Astrocyte (in vitro differentiated cells and primary cell): ENCODE measurements around the gene NUP37. TPM values are rescaled to one million over a fixed set of nuclear protein-coding genes. Genes with fewer than 3 reads are reported as not detected.
"Not testable (repeated sequence)": the region's sequence is repeated elsewhere in the genome, so short reads cannot be mapped to it uniquely, and the experiment has no call there.

ENCODE experiments used
- DNase-seq: peaks from one replicate; pipeline ENCODE4 v3.0.0-alpha.2; 2010; ENCODE audit warnings: low read depth
- FAIRE-seq: peaks from 2 replicates; lab custom pipeline; 2011; peaks lifted over from hg19 to GRCh38; lab: Jason Lieb, UNC
- H2AFZ ChIP-seq: 2 replicates; pipeline ENCODE4 v1.6.0; 2012; ENCODE audit warnings: low read depth, low read length, inconsistent platforms
- H3K27ac ChIP-seq: 2 replicates; pipeline ENCODE4 v1.5.1; 2011; ENCODE audit warnings: low read depth, low read length, inconsistent platforms
- H3K27me3 ChIP-seq: 2 replicates; pipeline ENCODE4 v1.6.0; 2011; ENCODE audit warnings: low read length, inconsistent platforms; ENCODE audit not compliant: insufficient read depth
- H3K36me3 ChIP-seq: 2 replicates; pipeline ENCODE4 v1.5.1; 2011; ENCODE audit warnings: low read length, inconsistent platforms; ENCODE audit not compliant: insufficient read depth
- H3K4me1 ChIP-seq: 2 replicates; pipeline ENCODE4 v1.5.1; 2011; ENCODE audit warnings: low read length, inconsistent platforms; ENCODE audit not compliant: insufficient read depth
- H3K4me2 ChIP-seq: 2 replicates; pipeline ENCODE4 v1.6.0; 2012; ENCODE audit warnings: low read length, inconsistent platforms
- H3K4me3 ChIP-seq: 2 replicates; pipeline ENCODE4 v1.5.1; 2011; ENCODE audit warnings: low read depth, mild to moderate bottlenecking, low read length, inconsistent platforms; ENCODE audit not compliant: insufficient read depth
- H3K79me2 ChIP-seq: 2 replicates; pipeline ENCODE4 v1.6.0; 2012; ENCODE audit warnings: mild to moderate bottlenecking, low read length, inconsistent platforms; ENCODE audit not compliant: insufficient read depth
- H3K9ac ChIP-seq: 2 replicates; pipeline ENCODE4 v1.6.0; 2012; ENCODE audit warnings: mild to moderate bottlenecking, low read length, inconsistent platforms
- H3K9me3 ChIP-seq: 2 replicates; pipeline ENCODE4 v1.5.1; 2012; ENCODE audit warnings: low read depth, mild to moderate bottlenecking, low read length, inconsistent platforms; ENCODE audit not compliant: insufficient read depth
- H4K20me1 ChIP-seq: 2 replicates; pipeline ENCODE4 v1.6.0; 2012; ENCODE audit warnings: low read length, inconsistent platforms; ENCODE audit not compliant: insufficient read depth
- H3K27ac Mint-ChIP-seq: one replicate; pipeline ENCODE4 v1.8.0; 2021; ENCODE audit warnings: mild to moderate bottlenecking, mixed read lengths; ENCODE audit not compliant: unreplicated experiment
- H3K27me3 Mint-ChIP-seq: one replicate; pipeline ENCODE4 v1.8.0; 2021; ENCODE audit warnings: low read depth, mixed read lengths; ENCODE audit not compliant: unreplicated experiment
- H3K36me3 Mint-ChIP-seq: one replicate; pipeline ENCODE4 v1.8.0; 2021; ENCODE audit warnings: low read depth, mixed read lengths; ENCODE audit not compliant: unreplicated experiment
- H3K4me1 Mint-ChIP-seq: one replicate; pipeline ENCODE4 v1.8.0; 2021; ENCODE audit warnings: low read depth, mixed read lengths; ENCODE audit not compliant: unreplicated experiment
- H3K4me3 Mint-ChIP-seq: one replicate; pipeline ENCODE4 v1.8.0; 2021; ENCODE audit warnings: mild to moderate bottlenecking, moderate library complexity, mixed read lengths; ENCODE audit not compliant: unreplicated experiment
- H3K9me3 Mint-ChIP-seq: one replicate; pipeline ENCODE4 v1.8.0; 2021; ENCODE audit warnings: mild to moderate bottlenecking, mixed read lengths; ENCODE audit not compliant: unreplicated experiment
- EZH2 ChIP-seq: IDR thresholded peaks from 2 replicates; pipeline ENCODE4 v1.6.1; 2012; ENCODE audit warnings: mild to moderate bottlenecking, low read length, inconsistent platforms; ENCODE audit not compliant: insufficient read depth
- total RNA-seq: library from RNA; stranded (reverse); gene quantifications from 2 replicates; pipeline ENCODE4 v1.2.1, GENCODE V29; 2021
- TF ChIP-seq, protein P1 (sequence below): IDR thresholded peaks from 2 replicates; pipeline ENCODE4 v1.5.1; 2011; ENCODE audit warnings: low read depth, mild to moderate bottlenecking, inconsistent platforms, low read length, moderate library complexity; ENCODE audit not compliant: insufficient read depth

The NUP37 gene
- total RNA-seq, 1 donor from 2014 or later: 23.1 TPM

DNA sequence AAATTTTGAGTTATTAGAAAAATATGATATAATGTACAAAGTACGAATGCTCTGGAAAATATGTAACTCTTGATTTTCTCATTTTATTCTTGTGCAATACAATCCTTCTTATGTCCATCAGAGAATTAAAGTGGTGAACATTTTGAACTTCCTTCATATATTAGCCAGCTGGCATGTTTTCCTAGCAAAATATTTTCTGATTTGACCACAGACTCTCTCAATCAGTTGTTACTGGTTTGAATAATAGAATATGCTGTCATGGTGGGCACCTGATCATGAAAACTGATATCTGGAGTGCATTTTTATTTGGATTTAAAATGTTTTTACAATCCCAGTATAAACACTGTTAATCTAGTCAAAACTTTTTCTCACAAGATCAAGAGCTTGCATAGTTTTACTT is 24.3 kb upstream of the NUP37 start:
- Mint-ChIP-seq H3K4me1 (no peaks in the 10 kb centered on the region), H3K9me3 (peaks cover 3% of the 10 kb centered on the region), H3K36me3 (peaks cover 3% of the 10 kb centered on the region), H3K27ac (no peak overlapping the region), H3K4me3 (no peak overlapping the region), H3K27me3 (no peaks in the 10 kb centered on the region)
- no peaks in the 10 kb centered on the region for H3K27me3 ChIP-seq
- H3K9ac ChIP-seq: no peak overlapping the region
- no peak overlapping the region for H3K4me2 ChIP-seq
- H3K27ac ChIP-seq: no peak overlapping the region
- H3K79me2 ChIP-seq: no peaks in the 10 kb centered on the region
- H3K4me1 ChIP-seq: no peaks in the 10 kb centered on the region
- H3K36me3 ChIP-seq: no peaks in the 10 kb centered on the region
- DNase-seq (peak; percentile 14), FAIRE-seq (no peak)
- TF ChIP-seq, protein P1, sequence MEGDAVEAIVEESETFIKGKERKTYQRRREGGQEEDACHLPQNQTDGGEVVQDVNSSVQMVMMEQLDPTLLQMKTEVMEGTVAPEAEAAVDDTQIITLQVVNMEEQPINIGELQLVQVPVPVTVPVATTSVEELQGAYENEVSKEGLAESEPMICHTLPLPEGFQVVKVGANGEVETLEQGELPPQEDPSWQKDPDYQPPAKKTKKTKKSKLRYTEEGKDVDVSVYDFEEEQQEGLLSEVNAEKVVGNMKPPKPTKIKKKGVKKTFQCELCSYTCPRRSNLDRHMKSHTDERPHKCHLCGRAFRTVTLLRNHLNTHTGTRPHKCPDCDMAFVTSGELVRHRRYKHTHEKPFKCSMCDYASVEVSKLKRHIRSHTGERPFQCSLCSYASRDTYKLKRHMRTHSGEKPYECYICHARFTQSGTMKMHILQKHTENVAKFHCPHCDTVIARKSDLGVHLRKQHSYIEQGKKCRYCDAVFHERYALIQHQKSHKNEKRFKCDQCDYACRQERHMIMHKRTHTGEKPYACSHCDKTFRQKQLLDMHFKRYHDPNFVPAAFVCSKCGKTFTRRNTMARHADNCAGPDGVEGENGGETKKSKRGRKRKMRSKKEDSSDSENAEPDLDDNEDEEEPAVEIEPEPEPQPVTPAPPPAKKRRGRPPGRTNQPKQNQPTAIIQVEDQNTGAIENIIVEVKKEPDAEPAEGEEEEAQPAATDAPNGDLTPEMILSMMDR: no peak
- TF ChIP-seq EZH2: no peak
- no peak overlapping the region for H3K4me3 ChIP-seq
- H2AFZ ChIP-seq: no peak overlapping the region
- H4K20me1 ChIP-seq: no peaks in the 10 kb centered on the region
- no peaks in the 10 kb centered on the region for H3K9me3 ChIP-seq

DNA sequence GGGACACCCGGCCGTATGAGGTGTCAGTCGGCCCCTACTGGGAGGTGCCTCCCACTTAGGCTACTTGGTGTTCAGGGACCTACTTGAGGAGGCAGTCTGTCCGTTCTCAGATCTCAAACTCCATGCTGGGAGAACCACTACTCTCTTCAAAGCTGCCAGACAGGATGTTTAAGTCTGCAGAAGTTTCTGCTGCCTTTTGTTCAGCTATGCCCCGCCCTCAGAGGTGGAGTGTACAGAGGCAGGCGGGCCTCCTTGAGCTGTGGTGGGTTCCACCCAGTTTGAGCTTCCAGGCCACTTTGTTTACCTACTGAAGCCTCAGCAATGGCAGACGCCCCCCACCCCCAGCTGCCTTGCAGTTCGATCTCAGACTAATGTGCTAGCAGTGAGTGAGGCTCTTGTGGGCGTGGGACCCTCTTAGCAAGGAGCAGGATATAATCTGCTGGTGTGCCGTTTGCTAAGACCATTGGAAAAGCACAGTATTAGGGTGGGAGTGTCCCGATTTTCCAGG is 23.0 kb upstream of the NUP37 start:
- H3K36me3 Mint-ChIP-seq, H3K27me3 ChIP-seq, H3K27ac ChIP-seq, H2AFZ ChIP-seq, H3K4me2 ChIP-seq, H3K4me1 ChIP-seq, H4K20me1 ChIP-seq, H3K27ac Mint-ChIP-seq, H3K27me3 Mint-ChIP-seq, H3K9ac ChIP-seq, H3K79me2 ChIP-seq, H3K4me3 ChIP-seq, H3K36me3 ChIP-seq, DNase-seq, H3K9me3 Mint-ChIP-seq, H3K9me3 ChIP-seq, H3K4me1 Mint-ChIP-seq, FAIRE-seq, H3K4me3 Mint-ChIP-seq: not testable (repeated sequence)

DNA sequence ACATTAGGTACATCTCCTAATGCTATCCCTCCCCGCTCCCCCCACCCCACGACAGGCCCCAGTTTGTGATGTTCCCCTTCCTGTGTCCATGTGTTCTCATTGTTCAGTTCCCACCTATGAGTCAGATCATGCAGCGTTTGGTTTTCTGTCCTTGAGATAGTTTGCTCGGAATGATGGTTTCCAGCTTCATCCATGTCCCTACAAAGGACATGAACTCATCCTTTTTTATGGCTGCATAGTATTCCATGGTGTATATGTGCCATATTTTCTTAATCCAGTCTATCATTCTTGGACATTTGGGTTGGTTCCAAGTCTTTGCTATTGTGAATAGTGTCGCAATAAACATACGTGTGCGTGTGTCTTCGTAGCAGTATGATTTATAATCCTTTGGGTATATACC is 17.7 kb upstream of the NUP37 start:
- not testable (repeated sequence) for H3K9ac ChIP-seq, H2AFZ ChIP-seq, H3K9me3 Mint-ChIP-seq, H3K79me2 ChIP-seq, H4K20me1 ChIP-seq, H3K4me3 ChIP-seq, FAIRE-seq, H3K27ac ChIP-seq, H3K27ac Mint-ChIP-seq, H3K4me2 ChIP-seq, H3K36me3 ChIP-seq, H3K4me1 Mint-ChIP-seq, H3K27me3 Mint-ChIP-seq, H3K27me3 ChIP-seq, H3K4me1 ChIP-seq, H3K4me3 Mint-ChIP-seq, H3K9me3 ChIP-seq, DNase-seq, H3K36me3 Mint-ChIP-seq

DNA sequence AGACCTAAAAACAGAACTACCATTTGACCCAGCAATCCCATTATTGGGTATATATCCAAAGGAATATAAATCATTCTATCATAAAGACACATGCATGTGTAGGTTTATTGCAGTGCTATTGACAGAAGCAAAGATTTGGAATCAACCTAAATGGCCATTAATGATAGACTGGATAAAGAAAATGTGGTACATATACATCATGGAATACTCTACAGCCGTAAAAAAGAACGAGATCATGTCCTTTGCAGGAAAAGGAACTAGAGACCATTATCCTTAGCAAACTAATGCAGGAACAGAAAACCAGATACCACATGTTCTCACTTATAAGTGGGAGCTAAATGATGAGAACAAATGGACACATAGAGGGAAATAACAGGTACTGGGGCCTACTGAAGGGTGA is 11.5 kb upstream of the NUP37 start:
- not testable (repeated sequence) for H3K79me2 ChIP-seq, H3K4me3 ChIP-seq, H3K36me3 Mint-ChIP-seq, DNase-seq, H3K9me3 Mint-ChIP-seq, H3K9ac ChIP-seq, H3K27me3 ChIP-seq, H3K4me1 ChIP-seq, H3K27ac Mint-ChIP-seq, H3K4me3 Mint-ChIP-seq, H3K4me1 Mint-ChIP-seq, H3K4me2 ChIP-seq, H4K20me1 ChIP-seq, FAIRE-seq, H3K27me3 Mint-ChIP-seq, H2AFZ ChIP-seq, H3K9me3 ChIP-seq, H3K27ac ChIP-seq, H3K36me3 ChIP-seq

DNA sequence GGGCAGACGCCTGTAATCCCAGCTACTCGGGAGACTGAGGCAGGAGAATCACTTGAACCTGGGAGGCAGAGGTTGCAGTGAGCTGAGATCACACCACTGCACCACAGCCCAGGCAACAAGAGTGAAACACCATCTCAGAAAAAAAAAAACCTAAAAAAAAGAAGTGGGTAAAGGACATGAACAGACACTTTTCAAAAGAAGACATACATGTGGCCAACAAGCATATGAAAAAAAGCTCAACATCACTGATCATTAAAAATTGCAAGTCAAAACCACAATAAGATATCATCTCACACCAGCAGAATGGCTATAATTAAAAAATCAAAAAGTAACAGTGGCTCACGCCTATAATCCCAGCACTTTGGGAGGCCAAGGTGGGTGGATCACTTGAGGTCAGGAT is 10.8 kb upstream of the NUP37 start:
- H3K27me3 Mint-ChIP-seq, H3K79me2 ChIP-seq, FAIRE-seq, H3K4me3 Mint-ChIP-seq, H3K36me3 ChIP-seq, H3K9me3 ChIP-seq, H3K4me1 ChIP-seq, H3K27me3 ChIP-seq, H3K4me1 Mint-ChIP-seq, H3K36me3 Mint-ChIP-seq, H4K20me1 ChIP-seq, DNase-seq, H3K9me3 Mint-ChIP-seq, H3K27ac ChIP-seq, H3K4me2 ChIP-seq, H3K4me3 ChIP-seq, H3K9ac ChIP-seq, H3K27ac Mint-ChIP-seq, H2AFZ ChIP-seq: not testable (repeated sequence)
